Measurements from ENCODE around the gene OR51E1.

GRCh38 chr11:4643682-4644081 lies at the start of gene OR51E1:
- TF ChIP-seq CTCF (IDR thresholded peaks at IDR 0.05; ENCODE audit: insufficient read depth, low read length) (no peak), POLR2AphosphoS5 (IDR thresholded peaks at IDR 0.05; ENCODE audit: low read depth) (no peak)
